HEK293 (cell line): ENCODE measurements around the gene TNFSF12.
A peak's percentile ranks its signal among the peaks of the same experiment; 100 is the strongest.

Experiments used
- GLIS1 ChIP-seq: fragments of 450-650 bp; formaldehyde crosslinking; IDR thresholded peaks from 2 replicates; pipeline ENCODE4 v1.5.1; 2016; ENCODE audit warnings: missing biosample characterization, missing genetic modification characterization
- RBAK ChIP-seq: fragments of 450-650 bp; formaldehyde crosslinking; IDR thresholded peaks from 2 replicates; pipeline ENCODE4 v1.5.1; 2016; ENCODE audit warnings: missing biosample characterization, missing genetic modification characterization
- SP2 ChIP-seq: fragments of 450-650 bp; formaldehyde crosslinking; IDR thresholded peaks from 2 replicates; pipeline ENCODE4 v1.5.1; 2016; ENCODE audit warnings: missing biosample characterization, missing genetic modification characterization
- ZBTB48 ChIP-seq: fragments of 450-650 bp; formaldehyde crosslinking; IDR thresholded peaks from 2 replicates; pipeline ENCODE4 v1.5.1; 2016; ENCODE audit warnings: missing biosample characterization, missing genetic modification characterization
- ZFHX2 ChIP-seq: fragments of 450-650 bp; formaldehyde crosslinking; conservative IDR thresholded peaks from 2 replicates; pipeline ENCODE4 v1.5.1; 2016; ENCODE audit warnings: missing biosample characterization, missing genetic modification characterization
- ZNF175 ChIP-seq: fragments of 450-650 bp; formaldehyde crosslinking; IDR thresholded peaks from 2 replicates; pipeline ENCODE4 v1.5.1; 2016; ENCODE audit warnings: missing biosample characterization, missing genetic modification characterization
- ZNF302 ChIP-seq: fragments of 450-650 bp; formaldehyde crosslinking; IDR thresholded peaks from 2 replicates; pipeline ENCODE4 v1.5.1; 2016; ENCODE audit warnings: missing biosample characterization, missing genetic modification characterization, low read depth
- ZNF558 ChIP-seq: fragments of 450-650 bp; formaldehyde crosslinking; IDR thresholded peaks from 2 replicates; pipeline ENCODE4 v1.5.1; 2016; ENCODE audit warnings: missing biosample characterization, missing genetic modification characterization
- ZNF626 ChIP-seq: fragments of 450-650 bp; sonication (Bioruptor Pico); formaldehyde crosslinking; IDR thresholded peaks from 2 replicates; pipeline ENCODE4 v1.5.1; 2018; ENCODE audit warnings: missing biosample characterization, missing genetic modification characterization, inconsistent platforms
- ZNF777 ChIP-seq: fragments of 450-650 bp; formaldehyde crosslinking; IDR thresholded peaks from 2 replicates; pipeline ENCODE4 v1.5.1; 2017; ENCODE audit warnings: missing biosample characterization, missing genetic modification characterization, borderline replicate concordance
- TF ChIP-seq, protein P1 (sequence below): fragments of 450-650 bp; formaldehyde crosslinking; conservative IDR thresholded peaks from 2 replicates; pipeline ENCODE4 v1.5.1; 2016; ENCODE audit warnings: low read depth, missing biosample characterization, missing genetic modification characterization
- TF ChIP-seq, protein P2 (sequence below): fragments of 450-650 bp; formaldehyde crosslinking; IDR thresholded peaks from 2 replicates; pipeline ENCODE4 v1.5.1; 2016; ENCODE audit warnings: missing biosample characterization, missing genetic modification characterization, borderline replicate concordance
- TF ChIP-seq, protein P3 (sequence below): fragments of 450-650 bp; formaldehyde crosslinking; IDR thresholded peaks from 2 replicates; pipeline ENCODE4 v1.5.1; 2016; ENCODE audit warnings: missing biosample characterization, missing genetic modification characterization
- TF ChIP-seq, protein P4 (sequence below): fragments of 450-650 bp; formaldehyde crosslinking; IDR thresholded peaks from 2 replicates; pipeline ENCODE4 v1.5.1; 2016; ENCODE audit warnings: missing biosample characterization, missing genetic modification characterization
- TF ChIP-seq, protein P5 (sequence below): fragments of 450-650 bp; formaldehyde crosslinking; IDR thresholded peaks from 2 replicates; pipeline ENCODE4 v1.5.1; 2017; ENCODE audit warnings: missing biosample characterization, missing genetic modification characterization
- TF ChIP-seq, protein P6 (sequence below): fragments of 450-650 bp; formaldehyde crosslinking; IDR thresholded peaks from 2 replicates; pipeline ENCODE4 v1.5.1; 2016; ENCODE audit warnings: missing biosample characterization, missing genetic modification characterization, borderline replicate concordance
- TF ChIP-seq, protein P7 (sequence below): fragments of 450-650 bp; formaldehyde crosslinking; IDR thresholded peaks from 2 replicates; pipeline ENCODE4 v1.5.1; 2016; ENCODE audit warnings: missing biosample characterization, missing genetic modification characterization

Gene TNFSF12

DNA sequence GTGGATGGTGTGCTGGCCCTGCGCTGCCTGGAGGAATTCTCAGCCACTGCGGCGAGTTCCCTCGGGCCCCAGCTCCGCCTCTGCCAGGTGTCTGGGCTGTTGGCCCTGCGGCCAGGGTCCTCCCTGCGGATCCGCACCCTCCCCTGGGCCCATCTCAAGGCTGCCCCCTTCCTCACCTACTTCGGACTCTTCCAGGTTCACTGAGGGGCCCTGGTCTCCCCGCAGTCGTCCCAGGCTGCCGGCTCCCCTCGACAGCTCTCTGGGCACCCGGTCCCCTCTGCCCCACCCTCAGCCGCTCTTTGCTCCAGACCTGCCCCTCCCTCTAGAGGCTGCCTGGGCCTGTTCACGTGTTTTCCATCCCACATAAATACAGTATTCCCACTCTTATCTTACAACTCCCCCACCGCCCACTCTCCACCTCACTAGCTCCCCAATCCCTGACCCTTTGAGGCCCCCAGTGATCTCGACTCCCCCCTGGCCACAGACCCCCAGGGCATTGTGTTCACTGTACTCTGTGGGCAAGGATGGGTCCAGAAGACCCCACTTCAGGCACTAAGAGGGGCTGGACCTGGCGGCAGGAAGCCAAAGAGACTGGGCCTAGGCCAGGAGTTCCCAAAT, 8.4 kb downstream of the TNFSF12 start (continued):
- TF ChIP-seq, protein P1, sequence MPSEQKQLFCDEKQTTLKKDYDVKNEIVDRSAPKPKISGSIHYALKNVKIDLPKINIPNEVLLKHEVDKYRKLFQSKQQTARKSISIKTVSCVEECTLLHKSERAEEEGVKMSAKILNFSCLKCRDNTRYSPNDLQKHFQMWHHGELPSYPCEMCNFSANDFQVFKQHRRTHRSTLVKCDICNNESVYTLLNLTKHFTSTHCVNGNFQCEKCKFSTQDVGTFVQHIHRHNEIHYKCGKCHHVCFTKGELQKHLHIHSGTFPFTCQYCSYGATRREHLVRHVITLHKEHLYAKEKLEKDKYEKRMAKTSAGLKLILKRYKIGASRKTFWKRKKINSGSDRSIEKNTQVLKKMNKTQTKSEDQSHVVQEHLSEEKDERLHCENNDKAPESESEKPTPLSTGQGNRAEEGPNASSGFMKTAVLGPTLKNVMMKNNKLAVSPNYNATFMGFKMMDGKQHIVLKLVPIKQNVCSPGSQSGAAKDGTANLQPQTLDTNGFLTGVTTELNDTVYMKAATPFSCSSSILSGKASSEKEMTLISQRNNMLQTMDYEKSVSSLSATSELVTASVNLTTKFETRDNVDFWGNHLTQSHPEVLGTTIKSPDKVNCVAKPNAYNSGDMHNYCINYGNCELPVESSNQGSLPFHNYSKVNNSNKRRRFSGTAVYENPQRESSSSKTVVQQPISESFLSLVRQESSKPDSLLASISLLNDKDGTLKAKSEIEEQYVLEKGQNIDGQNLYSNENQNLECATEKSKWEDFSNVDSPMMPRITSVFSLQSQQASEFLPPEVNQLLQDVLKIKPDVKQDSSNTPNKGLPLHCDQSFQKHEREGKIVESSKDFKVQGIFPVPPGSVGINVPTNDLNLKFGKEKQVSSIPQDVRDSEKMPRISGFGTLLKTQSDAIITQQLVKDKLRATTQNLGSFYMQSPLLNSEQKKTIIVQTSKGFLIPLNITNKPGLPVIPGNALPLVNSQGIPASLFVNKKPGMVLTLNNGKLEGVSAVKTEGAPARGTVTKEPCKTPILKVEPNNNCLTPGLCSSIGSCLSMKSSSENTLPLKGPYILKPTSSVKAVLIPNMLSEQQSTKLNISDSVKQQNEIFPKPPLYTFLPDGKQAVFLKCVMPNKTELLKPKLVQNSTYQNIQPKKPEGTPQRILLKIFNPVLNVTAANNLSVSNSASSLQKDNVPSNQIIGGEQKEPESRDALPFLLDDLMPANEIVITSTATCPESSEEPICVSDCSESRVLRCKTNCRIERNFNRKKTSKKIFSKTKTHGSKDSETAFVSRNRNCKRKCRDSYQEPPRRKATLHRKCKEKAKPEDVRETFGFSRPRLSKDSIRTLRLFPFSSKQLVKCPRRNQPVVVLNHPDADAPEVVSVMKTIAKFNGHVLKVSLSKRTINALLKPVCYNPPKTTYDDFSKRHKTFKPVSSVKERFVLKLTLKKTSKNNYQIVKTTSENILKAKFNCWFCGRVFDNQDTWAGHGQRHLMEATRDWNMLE (tag by site-specific recombination): no peak
- TF ChIP-seq SP2 (tag by site-specific recombination): no peak
- TF ChIP-seq, protein P2, sequence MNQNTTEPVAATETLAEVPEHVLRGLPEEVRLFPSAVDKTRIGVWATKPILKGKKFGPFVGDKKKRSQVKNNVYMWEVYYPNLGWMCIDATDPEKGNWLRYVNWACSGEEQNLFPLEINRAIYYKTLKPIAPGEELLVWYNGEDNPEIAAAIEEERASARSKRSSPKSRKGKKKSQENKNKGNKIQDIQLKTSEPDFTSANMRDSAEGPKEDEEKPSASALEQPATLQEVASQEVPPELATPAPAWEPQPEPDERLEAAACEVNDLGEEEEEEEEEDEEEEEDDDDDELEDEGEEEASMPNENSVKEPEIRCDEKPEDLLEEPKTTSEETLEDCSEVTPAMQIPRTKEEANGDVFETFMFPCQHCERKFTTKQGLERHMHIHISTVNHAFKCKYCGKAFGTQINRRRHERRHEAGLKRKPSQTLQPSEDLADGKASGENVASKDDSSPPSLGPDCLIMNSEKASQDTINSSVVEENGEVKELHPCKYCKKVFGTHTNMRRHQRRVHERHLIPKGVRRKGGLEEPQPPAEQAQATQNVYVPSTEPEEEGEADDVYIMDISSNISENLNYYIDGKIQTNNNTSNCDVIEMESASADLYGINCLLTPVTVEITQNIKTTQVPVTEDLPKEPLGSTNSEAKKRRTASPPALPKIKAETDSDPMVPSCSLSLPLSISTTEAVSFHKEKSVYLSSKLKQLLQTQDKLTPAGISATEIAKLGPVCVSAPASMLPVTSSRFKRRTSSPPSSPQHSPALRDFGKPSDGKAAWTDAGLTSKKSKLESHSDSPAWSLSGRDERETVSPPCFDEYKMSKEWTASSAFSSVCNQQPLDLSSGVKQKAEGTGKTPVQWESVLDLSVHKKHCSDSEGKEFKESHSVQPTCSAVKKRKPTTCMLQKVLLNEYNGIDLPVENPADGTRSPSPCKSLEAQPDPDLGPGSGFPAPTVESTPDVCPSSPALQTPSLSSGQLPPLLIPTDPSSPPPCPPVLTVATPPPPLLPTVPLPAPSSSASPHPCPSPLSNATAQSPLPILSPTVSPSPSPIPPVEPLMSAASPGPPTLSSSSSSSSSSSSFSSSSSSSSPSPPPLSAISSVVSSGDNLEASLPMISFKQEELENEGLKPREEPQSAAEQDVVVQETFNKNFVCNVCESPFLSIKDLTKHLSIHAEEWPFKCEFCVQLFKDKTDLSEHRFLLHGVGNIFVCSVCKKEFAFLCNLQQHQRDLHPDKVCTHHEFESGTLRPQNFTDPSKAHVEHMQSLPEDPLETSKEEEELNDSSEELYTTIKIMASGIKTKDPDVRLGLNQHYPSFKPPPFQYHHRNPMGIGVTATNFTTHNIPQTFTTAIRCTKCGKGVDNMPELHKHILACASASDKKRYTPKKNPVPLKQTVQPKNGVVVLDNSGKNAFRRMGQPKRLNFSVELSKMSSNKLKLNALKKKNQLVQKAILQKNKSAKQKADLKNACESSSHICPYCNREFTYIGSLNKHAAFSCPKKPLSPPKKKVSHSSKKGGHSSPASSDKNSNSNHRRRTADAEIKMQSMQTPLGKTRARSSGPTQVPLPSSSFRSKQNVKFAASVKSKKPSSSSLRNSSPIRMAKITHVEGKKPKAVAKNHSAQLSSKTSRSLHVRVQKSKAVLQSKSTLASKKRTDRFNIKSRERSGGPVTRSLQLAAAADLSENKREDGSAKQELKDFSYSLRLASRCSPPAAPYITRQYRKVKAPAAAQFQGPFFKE (tag by site-specific recombination): no peak
- no peak for TF ChIP-seq RBAK
- TF ChIP-seq, protein P3, sequence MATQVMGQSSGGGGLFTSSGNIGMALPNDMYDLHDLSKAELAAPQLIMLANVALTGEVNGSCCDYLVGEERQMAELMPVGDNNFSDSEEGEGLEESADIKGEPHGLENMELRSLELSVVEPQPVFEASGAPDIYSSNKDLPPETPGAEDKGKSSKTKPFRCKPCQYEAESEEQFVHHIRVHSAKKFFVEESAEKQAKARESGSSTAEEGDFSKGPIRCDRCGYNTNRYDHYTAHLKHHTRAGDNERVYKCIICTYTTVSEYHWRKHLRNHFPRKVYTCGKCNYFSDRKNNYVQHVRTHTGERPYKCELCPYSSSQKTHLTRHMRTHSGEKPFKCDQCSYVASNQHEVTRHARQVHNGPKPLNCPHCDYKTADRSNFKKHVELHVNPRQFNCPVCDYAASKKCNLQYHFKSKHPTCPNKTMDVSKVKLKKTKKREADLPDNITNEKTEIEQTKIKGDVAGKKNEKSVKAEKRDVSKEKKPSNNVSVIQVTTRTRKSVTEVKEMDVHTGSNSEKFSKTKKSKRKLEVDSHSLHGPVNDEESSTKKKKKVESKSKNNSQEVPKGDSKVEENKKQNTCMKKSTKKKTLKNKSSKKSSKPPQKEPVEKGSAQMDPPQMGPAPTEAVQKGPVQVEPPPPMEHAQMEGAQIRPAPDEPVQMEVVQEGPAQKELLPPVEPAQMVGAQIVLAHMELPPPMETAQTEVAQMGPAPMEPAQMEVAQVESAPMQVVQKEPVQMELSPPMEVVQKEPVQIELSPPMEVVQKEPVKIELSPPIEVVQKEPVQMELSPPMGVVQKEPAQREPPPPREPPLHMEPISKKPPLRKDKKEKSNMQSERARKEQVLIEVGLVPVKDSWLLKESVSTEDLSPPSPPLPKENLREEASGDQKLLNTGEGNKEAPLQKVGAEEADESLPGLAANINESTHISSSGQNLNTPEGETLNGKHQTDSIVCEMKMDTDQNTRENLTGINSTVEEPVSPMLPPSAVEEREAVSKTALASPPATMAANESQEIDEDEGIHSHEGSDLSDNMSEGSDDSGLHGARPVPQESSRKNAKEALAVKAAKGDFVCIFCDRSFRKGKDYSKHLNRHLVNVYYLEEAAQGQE (tag by site-specific recombination): no peak
- TF ChIP-seq ZNF302 (tag by site-specific recombination): no peak
- TF ChIP-seq GLIS1 (tag by site-specific recombination): no peak
- no peak for TF ChIP-seq ZNF175 (tag by site-specific recombination)
- no peak for TF ChIP-seq ZNF777
- TF ChIP-seq, protein P4, sequence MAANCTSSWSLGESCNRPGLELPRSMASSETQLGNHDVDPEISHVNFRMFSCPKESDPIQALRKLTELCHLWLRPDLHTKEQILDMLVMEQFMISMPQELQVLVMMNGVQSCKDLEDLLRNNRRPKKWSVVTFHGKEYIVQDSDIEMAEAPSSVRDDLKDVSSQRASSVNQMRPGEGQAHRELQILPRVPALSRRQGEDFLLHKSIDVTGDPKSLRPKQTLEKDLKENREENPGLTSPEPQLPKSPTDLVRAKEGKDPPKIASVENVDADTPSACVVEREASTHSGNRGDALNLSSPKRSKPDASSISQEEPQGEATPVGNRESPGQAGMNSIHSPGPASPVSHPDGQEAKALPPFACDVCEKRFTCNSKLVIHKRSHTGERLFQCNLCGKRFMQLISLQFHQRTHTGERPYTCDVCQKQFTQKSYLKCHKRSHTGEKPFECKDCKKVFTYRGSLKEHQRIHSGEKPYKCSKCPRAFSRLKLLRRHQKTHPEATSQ: no peak
- TF ChIP-seq ZFHX2: peak; percentile 96
- TF ChIP-seq, protein P5, sequence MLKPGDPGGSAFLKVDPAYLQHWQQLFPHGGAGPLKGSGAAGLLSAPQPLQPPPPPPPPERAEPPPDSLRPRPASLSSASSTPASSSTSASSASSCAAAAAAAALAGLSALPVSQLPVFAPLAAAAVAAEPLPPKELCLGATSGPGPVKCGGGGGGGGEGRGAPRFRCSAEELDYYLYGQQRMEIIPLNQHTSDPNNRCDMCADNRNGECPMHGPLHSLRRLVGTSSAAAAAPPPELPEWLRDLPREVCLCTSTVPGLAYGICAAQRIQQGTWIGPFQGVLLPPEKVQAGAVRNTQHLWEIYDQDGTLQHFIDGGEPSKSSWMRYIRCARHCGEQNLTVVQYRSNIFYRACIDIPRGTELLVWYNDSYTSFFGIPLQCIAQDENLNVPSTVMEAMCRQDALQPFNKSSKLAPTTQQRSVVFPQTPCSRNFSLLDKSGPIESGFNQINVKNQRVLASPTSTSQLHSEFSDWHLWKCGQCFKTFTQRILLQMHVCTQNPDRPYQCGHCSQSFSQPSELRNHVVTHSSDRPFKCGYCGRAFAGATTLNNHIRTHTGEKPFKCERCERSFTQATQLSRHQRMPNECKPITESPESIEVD: no peak
- TF ChIP-seq, protein P6, sequence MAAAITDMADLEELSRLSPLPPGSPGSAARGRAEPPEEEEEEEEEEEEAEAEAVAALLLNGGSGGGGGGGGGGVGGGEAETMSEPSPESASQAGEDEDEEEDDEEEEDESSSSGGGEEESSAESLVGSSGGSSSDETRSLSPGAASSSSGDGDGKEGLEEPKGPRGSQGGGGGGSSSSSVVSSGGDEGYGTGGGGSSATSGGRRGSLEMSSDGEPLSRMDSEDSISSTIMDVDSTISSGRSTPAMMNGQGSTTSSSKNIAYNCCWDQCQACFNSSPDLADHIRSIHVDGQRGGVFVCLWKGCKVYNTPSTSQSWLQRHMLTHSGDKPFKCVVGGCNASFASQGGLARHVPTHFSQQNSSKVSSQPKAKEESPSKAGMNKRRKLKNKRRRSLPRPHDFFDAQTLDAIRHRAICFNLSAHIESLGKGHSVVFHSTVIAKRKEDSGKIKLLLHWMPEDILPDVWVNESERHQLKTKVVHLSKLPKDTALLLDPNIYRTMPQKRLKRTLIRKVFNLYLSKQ: no peak
- TF ChIP-seq, protein P7, sequence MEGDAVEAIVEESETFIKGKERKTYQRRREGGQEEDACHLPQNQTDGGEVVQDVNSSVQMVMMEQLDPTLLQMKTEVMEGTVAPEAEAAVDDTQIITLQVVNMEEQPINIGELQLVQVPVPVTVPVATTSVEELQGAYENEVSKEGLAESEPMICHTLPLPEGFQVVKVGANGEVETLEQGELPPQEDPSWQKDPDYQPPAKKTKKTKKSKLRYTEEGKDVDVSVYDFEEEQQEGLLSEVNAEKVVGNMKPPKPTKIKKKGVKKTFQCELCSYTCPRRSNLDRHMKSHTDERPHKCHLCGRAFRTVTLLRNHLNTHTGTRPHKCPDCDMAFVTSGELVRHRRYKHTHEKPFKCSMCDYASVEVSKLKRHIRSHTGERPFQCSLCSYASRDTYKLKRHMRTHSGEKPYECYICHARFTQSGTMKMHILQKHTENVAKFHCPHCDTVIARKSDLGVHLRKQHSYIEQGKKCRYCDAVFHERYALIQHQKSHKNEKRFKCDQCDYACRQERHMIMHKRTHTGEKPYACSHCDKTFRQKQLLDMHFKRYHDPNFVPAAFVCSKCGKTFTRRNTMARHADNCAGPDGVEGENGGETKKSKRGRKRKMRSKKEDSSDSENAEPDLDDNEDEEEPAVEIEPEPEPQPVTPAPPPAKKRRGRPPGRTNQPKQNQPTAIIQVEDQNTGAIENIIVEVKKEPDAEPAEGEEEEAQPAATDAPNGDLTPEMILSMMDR: peak; percentile 18; the same call in 1 of the 2 replicates
- no peak for TF ChIP-seq ZBTB48
- TF ChIP-seq ZNF558 (tag by site-specific recombination): no peak
- no peak for TF ChIP-seq ZNF626 (tag by site-specific recombination)
